Measurements from ENCODE around the gene SLC7A6.

Gene SLC7A6

DNA sequence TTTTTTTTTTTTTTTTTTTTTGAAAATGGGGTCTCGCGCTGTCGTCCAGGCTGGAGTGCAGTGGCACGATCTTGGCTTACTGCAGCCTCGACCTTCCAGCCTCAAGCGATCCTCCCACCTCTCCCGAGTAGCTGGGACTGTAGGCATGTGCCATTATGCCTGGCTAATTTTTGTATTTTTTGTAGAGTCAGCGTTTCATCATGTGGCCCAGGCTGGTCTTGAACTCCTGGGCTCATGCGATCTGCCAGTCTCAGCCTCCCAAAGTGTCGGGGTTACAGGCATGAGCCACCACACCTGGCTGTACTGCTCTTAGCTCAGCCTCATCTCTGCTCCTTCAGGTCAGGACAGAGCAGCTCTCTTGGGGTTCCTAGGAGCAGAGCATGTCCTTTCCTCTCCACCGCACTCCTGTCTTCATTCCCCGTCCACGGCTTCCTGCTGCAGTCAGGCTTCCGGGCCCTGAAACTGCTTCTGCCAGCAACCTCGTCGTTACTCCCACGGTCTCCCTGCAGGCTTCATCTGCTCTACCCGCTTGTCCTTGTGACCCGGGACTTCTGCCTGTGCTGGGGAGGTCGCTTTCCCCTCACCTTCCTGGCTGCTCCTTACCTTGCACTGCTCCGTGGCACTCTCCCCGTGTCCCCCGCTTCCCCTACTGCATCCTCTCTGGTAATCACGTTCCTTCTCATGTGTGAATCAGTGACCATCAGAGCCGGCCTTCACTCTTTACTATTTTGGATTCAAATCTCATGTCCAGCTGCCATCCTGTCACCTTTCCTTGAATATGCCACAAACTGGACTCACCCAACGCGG is 84.5 kb downstream of the SLC7A6 start:
- DNase-seq: no peak

DNA sequence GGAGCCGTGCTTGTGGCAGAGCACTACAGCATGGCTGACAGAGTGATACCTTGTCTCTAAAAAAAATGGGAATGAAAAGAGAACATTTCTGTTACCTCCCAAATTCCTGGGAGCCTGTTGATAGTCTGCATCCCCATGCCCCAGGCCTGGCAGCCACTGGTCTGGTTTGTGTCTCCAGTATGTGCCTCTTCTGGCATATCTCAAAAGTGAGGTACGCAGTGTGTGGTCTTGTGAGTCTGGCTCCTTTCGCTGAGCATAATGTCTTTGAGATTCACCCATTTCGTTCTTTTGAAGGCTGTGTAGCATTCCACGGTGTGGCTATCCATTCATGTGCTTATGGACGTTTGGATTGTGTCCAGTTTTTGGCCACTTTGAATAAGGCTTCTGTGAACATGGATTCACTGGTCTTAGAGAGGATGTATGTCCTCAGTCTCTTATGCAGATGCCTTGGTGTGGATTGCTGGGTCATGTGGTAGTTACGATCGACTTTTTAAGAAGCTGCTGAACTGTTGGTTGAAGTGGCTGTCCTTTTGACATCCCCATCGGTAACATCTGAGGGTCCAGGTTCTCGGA is 85.6 kb downstream of the SLC7A6 start:
- no peak for DNase-seq

DNA sequence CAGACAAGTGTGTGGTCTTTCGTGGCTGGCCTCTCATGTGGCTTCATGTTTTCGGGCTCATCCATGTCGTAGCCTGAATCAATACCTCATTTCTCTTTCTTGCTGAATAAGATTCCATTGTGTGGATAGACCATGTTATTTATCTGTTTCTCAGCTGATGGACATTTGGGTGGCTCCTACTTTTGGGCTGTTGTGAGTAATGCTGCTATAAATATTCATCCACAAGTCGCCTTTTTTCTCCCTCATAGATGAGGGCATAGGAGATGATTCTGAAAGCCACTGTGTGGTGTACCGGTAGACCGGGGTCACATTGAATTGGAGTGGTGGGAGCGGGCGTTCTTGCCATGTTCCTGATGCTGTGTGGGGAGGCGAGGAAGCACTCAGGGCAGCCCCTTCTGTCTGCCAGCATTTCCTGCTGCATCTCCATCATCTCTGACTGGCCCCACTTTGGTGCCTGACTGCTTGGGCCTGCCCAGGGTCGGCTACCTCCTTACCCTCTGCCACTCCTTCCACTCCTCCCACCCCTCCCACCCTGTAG is 86.6 kb downstream of the SLC7A6 start:
- no peak for DNase-seq

Measured in suppressor macrophage treated with lipopolysaccharide for 4 hours (primary cell).